ENCODE data around the gene NPAS2.

DNA sequence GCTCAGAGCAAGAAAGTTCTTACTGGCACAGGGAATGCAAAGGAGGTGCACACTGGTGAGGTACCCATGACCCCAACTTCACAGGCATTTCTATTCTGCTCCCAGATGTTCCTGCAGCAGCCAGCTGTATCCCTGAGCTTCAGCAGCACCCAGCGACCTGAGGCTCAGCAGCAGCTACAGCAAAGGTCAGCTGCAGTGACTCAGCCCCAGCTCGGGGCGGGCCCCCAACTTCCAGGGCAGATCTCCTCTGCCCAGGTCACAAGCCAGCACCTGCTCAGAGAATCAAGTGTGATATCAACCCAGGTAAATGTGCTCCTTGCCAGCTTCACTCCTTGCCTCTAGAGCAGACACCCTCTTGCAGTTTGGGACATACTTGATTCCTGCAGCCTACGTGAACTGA, 168.0 kb downstream of the NPAS2 start:
- TF ChIP-seq, protein P1, sequence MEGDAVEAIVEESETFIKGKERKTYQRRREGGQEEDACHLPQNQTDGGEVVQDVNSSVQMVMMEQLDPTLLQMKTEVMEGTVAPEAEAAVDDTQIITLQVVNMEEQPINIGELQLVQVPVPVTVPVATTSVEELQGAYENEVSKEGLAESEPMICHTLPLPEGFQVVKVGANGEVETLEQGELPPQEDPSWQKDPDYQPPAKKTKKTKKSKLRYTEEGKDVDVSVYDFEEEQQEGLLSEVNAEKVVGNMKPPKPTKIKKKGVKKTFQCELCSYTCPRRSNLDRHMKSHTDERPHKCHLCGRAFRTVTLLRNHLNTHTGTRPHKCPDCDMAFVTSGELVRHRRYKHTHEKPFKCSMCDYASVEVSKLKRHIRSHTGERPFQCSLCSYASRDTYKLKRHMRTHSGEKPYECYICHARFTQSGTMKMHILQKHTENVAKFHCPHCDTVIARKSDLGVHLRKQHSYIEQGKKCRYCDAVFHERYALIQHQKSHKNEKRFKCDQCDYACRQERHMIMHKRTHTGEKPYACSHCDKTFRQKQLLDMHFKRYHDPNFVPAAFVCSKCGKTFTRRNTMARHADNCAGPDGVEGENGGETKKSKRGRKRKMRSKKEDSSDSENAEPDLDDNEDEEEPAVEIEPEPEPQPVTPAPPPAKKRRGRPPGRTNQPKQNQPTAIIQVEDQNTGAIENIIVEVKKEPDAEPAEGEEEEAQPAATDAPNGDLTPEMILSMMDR (IDR thresholded peaks at IDR 0.05): no peak
- TF ChIP-seq POLR2A (IDR thresholded peaks at IDR 0.05): no peak

All from adrenal gland (tissue), 5 donors.